ENCODE measurements around the gene CASTOR1.
A peak's percentile ranks its signal among the peaks of the same experiment; 100 is the strongest.

The CASTOR1 gene

GRCh38 chr22:30288419-30289140 is 725 bp downstream of the CASTOR1 start:
- peaks cover 10% of the 10 kb centered on the region for H3K4me1 ChIP-seq
- peaks cover 10% of the 10 kb centered on the region; the same call in 1 of the 2 replicates for H3K36me3 ChIP-seq (replicated peaks)
- no peaks in the 10 kb centered on the region for H3K9me3 ChIP-seq
- in situ Hi-C loops (cut with MboI; ENCODE audit: low sequenced_read_pairs), result no loop called here
- no peak for DNase-seq (ENCODE audit: low spot score in 2 of 2)
- no peaks in the 10 kb centered on the region for H3K27me3 ChIP-seq (ENCODE audit: low read depth)
- H3K4me3 ChIP-seq, result peak overlapping the region; percentile 60

GRCh38 chr22:30287648-30288418 is 1.5 kb downstream of the CASTOR1 start:
- no peaks in the 10 kb centered on the region for H3K9me3 ChIP-seq
- no peaks in the 10 kb centered on the region for H3K27me3 ChIP-seq (ENCODE audit: low read depth)
- peak; percentile 63 to 88 for DNase-seq (ENCODE audit: low spot score in 2 of 2)
- 0 out of 2 replicates have a peak, but pooled peaks cover 3% of the 10 kb centered on the region for H3K36me3 ChIP-seq (replicated peaks)
- in situ Hi-C loops (cut with MboI; ENCODE audit: low sequenced_read_pairs), result no loop called here
- peaks cover 10% of the 10 kb centered on the region for H3K4me1 ChIP-seq
- H3K4me3 ChIP-seq, result peak overlapping the region; percentile 60

DNA sequence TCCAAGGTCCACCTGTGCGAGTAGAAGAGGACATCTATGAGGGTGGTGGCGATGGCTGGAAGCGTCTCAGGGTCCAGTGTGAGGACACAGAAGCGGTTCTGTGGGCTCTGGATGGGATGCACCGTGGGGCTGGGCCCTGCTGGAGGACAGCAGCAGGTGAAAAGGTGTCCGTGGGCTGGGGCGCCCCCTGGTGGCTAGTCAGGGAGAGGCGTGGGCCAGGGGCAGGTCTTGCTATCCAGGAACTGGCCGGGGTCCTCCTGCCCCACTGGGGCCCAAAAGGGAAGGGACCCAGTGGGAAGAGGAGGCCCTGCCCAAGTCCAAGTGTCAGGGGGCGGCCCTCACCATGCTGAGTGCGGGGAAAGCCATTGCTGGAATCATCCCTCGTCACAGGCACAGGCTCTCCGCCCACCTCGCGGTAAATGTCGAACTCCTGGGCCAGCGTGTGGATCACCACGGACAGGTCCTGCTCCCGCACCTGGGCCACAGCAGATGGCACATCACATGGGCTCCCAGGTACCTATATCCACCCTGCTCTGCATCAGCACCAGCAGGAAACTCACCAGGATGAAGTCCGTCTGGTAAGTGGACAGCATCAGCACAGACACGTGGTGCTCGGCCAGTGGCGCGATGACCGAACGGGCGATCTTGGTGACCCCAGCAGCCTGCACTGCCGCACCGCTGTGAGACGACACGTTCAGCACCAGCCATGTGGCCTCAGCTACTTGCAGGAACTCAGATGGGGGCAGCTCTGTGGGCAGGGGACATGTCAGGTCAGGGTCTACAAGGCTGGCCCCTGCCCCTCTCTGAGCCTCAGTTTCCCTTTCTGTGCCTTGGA is 2.3 kb downstream of the CASTOR1 start:
- H3K9me3 ChIP-seq, result no peaks in the 10 kb centered on the region
- DNase-seq (ENCODE audit: low spot score in 2 of 2), result peak; percentile 29 to 89
- no peaks in the 10 kb centered on the region for H3K27me3 ChIP-seq (ENCODE audit: low read depth)
- in situ Hi-C loops (cut with MboI; ENCODE audit: low sequenced_read_pairs), result no loop called here
- peaks cover 10% of the 10 kb centered on the region for H3K4me1 ChIP-seq
- H3K36me3 ChIP-seq (replicated peaks), result 0 out of 2 replicates have a peak, but pooled peaks cover 3% of the 10 kb centered on the region
- no peak overlapping the region for H3K4me3 ChIP-seq

GRCh38 chr22:30286331-30286730 is 3.0 kb downstream of the CASTOR1 start:
- H3K27me3 ChIP-seq (ENCODE audit: low read depth), result no peaks in the 10 kb centered on the region
- H3K36me3 ChIP-seq (replicated peaks), result 0 out of 2 replicates have a peak, but pooled peaks cover 3% of the 10 kb centered on the region
- in situ Hi-C loops (cut with MboI; ENCODE audit: low sequenced_read_pairs), result no loop called here
- peaks cover 10% of the 10 kb centered on the region for H3K4me1 ChIP-seq
- H3K4me3 ChIP-seq, result no peak overlapping the region
- no peak for DNase-seq (ENCODE audit: low spot score in 2 of 2)
- H3K9me3 ChIP-seq, result no peaks in the 10 kb centered on the region

GRCh38 chr22:30285846-30286200 is 3.5 kb downstream of the CASTOR1 start:
- no peaks in the 10 kb centered on the region for H3K27me3 ChIP-seq (ENCODE audit: low read depth)
- H3K4me3 ChIP-seq, result no peak overlapping the region
- no peaks in the 10 kb centered on the region for H3K9me3 ChIP-seq
- peaks cover 10% of the 10 kb centered on the region for H3K4me1 ChIP-seq
- in situ Hi-C loops (cut with MboI; ENCODE audit: low sequenced_read_pairs), result no loop called here
- DNase-seq (ENCODE audit: low spot score in 2 of 2), result no peak
- H3K36me3 ChIP-seq (replicated peaks), result 0 out of 2 replicates have a peak, but pooled peaks cover 3% of the 10 kb centered on the region

DNA sequence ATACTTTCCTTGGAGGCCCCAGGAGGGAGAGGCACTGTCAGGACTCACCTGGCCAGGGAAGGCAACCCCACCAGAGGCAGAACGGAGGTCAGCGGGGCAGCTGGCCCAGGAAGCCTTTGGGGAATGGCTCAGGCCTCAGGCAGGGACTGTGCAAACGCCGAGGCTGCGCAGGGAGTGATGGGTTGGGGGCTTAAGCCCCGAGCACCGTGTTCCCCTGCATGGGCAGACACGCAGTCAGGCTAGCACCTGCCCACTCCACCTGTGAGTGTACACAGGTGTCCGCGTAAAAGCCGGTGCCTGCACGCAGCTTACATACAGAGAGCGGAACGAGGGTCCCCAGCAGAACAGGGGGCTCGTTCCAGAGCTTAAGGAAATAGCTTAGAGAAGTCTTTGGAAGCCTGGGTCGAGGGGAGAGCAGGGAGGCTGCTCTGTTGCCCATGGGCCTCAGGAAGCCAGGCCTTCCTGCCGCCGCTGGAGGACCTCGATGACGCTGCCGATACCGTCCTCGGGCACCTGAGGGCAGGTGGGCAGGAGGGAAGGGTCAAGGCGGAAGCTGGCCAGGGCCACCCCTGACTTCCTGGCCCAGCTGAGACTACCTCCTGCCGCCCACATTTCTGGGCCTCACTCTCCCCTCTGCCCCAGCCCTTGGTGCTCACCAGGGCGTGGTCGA is 4.0 kb downstream of the CASTOR1 start:
- DNase-seq (ENCODE audit: low spot score in 2 of 2), result no peak
- Histone ChIP-seq H3K27me3 (ENCODE audit: low read depth) (no peaks in the 10 kb centered on the region), H3K36me3 (replicated peaks) (0 out of 2 replicates have a peak, but pooled peaks cover 3% of the 10 kb centered on the region), H3K4me1 (peaks cover 10% of the 10 kb centered on the region), H3K9me3 (no peaks in the 10 kb centered on the region), H3K4me3 (no peak overlapping the region)
- in situ Hi-C loops (cut with MboI; ENCODE audit: low sequenced_read_pairs), result no loop called here

GRCh38 chr22:30284666-30285065 is 4.6 kb downstream of the CASTOR1 start:
- Histone ChIP-seq H3K9me3 (no peaks in the 10 kb centered on the region), H3K4me3 (no peak overlapping the region), H3K4me1 (peaks cover 6% of the 10 kb centered on the region; the same call in 1 of the 2 replicates), H3K36me3 (replicated peaks) (0 out of 2 replicates have a peak, but pooled peaks cover 3% of the 10 kb centered on the region), H3K27me3 (ENCODE audit: low read depth) (no peaks in the 10 kb centered on the region)
- in situ Hi-C loops (cut with MboI; ENCODE audit: low sequenced_read_pairs), result no loop called here
- no peak for DNase-seq (ENCODE audit: low spot score in 2 of 2)

- Histone ChIP-seq H3K9me3 (no peaks in the 10 kb centered on the region), H3K36me3 (replicated peaks) (0 out of 2 replicates have a peak, but pooled peaks cover 3% of the 10 kb centered on the region), H3K27me3 (ENCODE audit: low read depth) (no peaks in the 10 kb centered on the region), H3K4me1 (peaks cover 6% of the 10 kb centered on the region; the same call in 1 of the 2 replicates), H3K4me3 (no peak overlapping the region)
- DNase-seq (ENCODE audit: low spot score in 2 of 2), result no peak
- in situ Hi-C loops (cut with MboI; ENCODE audit: low sequenced_read_pairs), result no loop called here
Measured at GRCh38 chr22:30284172-30284571, 5.1 kb downstream of the CASTOR1 start.

GRCh38 chr22:30283342-30283741 is 6.0 kb downstream of the CASTOR1 start:
- Histone ChIP-seq H3K4me1 (peaks cover 2% of the 10 kb centered on the region; the same call in 1 of the 2 replicates), H3K4me3 (no peak overlapping the region), H3K9me3 (no peaks in the 10 kb centered on the region), H3K36me3 (replicated peaks) (0 out of 2 replicates have a peak, but pooled peaks cover 3% of the 10 kb centered on the region), H3K27me3 (ENCODE audit: low read depth) (no peaks in the 10 kb centered on the region)
- in situ Hi-C loops (cut with MboI; ENCODE audit: low sequenced_read_pairs), result no loop called here
- no peak for DNase-seq (ENCODE audit: low spot score in 2 of 2)

DNA sequence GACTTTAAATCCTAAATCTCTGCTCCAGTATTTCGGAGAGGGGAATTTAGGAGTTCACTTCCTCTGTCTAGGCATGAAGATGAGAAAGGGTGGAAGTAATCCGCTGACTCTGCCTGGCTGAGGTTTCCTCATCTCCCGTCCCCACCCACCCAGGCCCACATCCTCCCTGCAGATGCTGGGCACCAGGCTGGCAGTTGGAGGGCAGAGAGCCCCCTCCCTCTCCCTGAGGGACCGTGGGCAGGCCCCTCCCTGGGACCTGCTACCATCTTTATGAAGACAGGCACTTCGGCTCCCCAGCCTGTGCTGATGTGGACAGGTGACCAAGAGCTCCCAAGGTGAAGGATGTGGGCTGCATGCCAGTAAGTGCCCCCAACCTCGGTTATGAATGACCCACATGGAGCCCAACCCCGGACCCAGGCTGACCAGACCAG is 6.7 kb downstream of the CASTOR1 start:
- no peaks in the 10 kb centered on the region for H3K27me3 ChIP-seq (ENCODE audit: low read depth)
- H3K4me1 ChIP-seq, result no peaks in the 10 kb centered on the region
- H3K9me3 ChIP-seq, result no peaks in the 10 kb centered on the region
- DNase-seq (ENCODE audit: low spot score in 2 of 2), result no peak
- in situ Hi-C loops (cut with MboI; ENCODE audit: low sequenced_read_pairs), result no loop called here
- 0 out of 2 replicates have a peak, but pooled peaks cover 3% of the 10 kb centered on the region for H3K36me3 ChIP-seq (replicated peaks)
- H3K4me3 ChIP-seq, result no peak overlapping the region

DNA sequence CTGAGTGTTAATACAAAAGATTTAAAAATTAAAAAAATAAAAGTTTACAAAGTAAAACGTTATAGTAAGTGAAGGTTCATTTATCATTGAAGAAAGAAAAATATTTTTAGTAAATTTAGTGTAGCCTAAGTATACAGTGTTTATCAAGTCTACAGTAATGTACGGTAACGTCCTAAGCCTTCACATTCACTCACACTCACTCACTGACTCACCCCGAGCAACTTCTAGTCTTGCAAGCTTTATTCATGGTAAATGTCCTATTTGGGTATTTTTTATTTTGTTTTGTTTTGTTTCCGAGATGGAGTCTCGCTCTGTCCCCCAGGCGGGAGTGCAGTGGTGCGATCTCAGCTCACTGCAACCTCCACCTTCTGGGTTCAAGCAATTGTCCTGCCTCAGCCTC is 8.8 kb downstream of the CASTOR1 start:
- Histone ChIP-seq H3K4me3 (no peak overlapping the region), H3K4me1 (no peaks in the 10 kb centered on the region), H3K9me3 (no peaks in the 10 kb centered on the region), H3K27me3 (ENCODE audit: low read depth) (no peaks in the 10 kb centered on the region), H3K36me3 (replicated peaks) (no peaks in the 10 kb centered on the region)
- in situ Hi-C loops (cut with MboI; ENCODE audit: low sequenced_read_pairs), result no loop called here
- no peak for DNase-seq (ENCODE audit: low spot score in 2 of 2)

GRCh38 chr22:30279932-30280331 is 9.4 kb downstream of the CASTOR1 start:
- in situ Hi-C loops (cut with MboI; ENCODE audit: low sequenced_read_pairs), result no loop called here
- H3K4me3 ChIP-seq, result no peak overlapping the region
- H3K27me3 ChIP-seq (ENCODE audit: low read depth), result no peaks in the 10 kb centered on the region
- DNase-seq (ENCODE audit: low spot score in 2 of 2), result no peak
- H3K36me3 ChIP-seq (replicated peaks), result no peaks in the 10 kb centered on the region
- no peaks in the 10 kb centered on the region for H3K9me3 ChIP-seq
- no peaks in the 10 kb centered on the region for H3K4me1 ChIP-seq

All from HAP-1 (cell line).